ENCODE measurements around the gene ACOT8. TPM values are rescaled to one million over a fixed set of nuclear protein-coding genes. Genes with fewer than 3 reads are reported as not detected.

Gene ACOT8
- total and polyA plus RNA-seq, 2 donors (not counting 3 experiments of a cell fraction or from before 2014, with no cell fraction given), result 15.5 to 50.9 TPM

GRCh38 chr20:45899046-45899835, 42.0 kb upstream of the ACOT8 start:
- Histone ChIP-seq H3K9me1 (replicated peaks; ENCODE audit: control insufficient read depth, extremely low read depth, insufficient read depth, low read length) (no peaks in the 10 kb centered on the region), H4K20me1 (replicated peaks; ENCODE audit: control insufficient read depth, extremely low read depth, insufficient read depth, low read length) (no peaks in the 10 kb centered on the region), H3K27ac (ENCODE audit: insufficient read depth, low read depth, low read length) (no peak overlapping the region), H3K4me3 (replicated peaks in 1 of 3; ENCODE audit: insufficient read depth in 1 of 3, low read depth in 1 of 3, low read length in 3 of 3) (no peak overlapping the region), H2AFZ (ENCODE audit: low read depth, low read length) (no peak overlapping the region), H3K4me2 (ENCODE audit: insufficient read depth, low read length) (no peak overlapping the region), H3K27me3 (ENCODE audit: control insufficient read depth in 2 of 2, insufficient read depth in 2 of 2, low read length in 2 of 2) (no peaks in the 10 kb centered on the region), H3K9me3 (replicated peaks; ENCODE audit: control insufficient read depth, insufficient read depth, low read length) (no peaks in the 10 kb centered on the region), H3K79me2 (ENCODE audit: control insufficient read depth, insufficient read depth, low read length) (no peaks in the 10 kb centered on the region), H3K4me1 (ENCODE audit: control insufficient read depth, extremely low read depth, insufficient read depth, low read length) (no peaks in the 10 kb centered on the region), H3K9ac (replicated peaks; ENCODE audit: extremely low read depth, insufficient read depth, low read length) (no peak overlapping the region), H3K36me3 (ENCODE audit: control insufficient read depth in 2 of 2, extremely low read depth in 1 of 2, insufficient read depth in 2 of 2, low read length in 2 of 2) (peaks cover 4 to 28% of the 10 kb centered on the region in 2 experiments)
- TF ChIP-seq MAX (IDR thresholded peaks at IDR 0.05; ENCODE audit: insufficient read depth, insufficient read length) (no peak), EZH2 (IDR thresholded peaks at IDR 0.05; ENCODE audit: borderline replicate concordance, low read depth, low read length, severe bottlenecking) (no peak), JUN (IDR thresholded peaks at IDR 0.05; ENCODE audit: borderline replicate concordance, insufficient read depth, insufficient read length, low read depth) (no peak), GATA2 (IDR thresholded peaks at IDR 0.05; ENCODE audit: insufficient read depth, insufficient read length, low read depth, low read length) (no peak), POLR2A (IDR thresholded peaks at IDR 0.05; ENCODE audit: low read depth, low read length) (no peak), CTCF (IDR thresholded peaks at IDR 0.05; ENCODE audit: extremely low read depth in 1 of 2, insufficient read depth in 1 of 2, low read depth in 1 of 2, low read length in 2 of 2) (no peak), POLR2AphosphoS5 (IDR thresholded peaks at IDR 0.05; ENCODE audit: insufficient read depth, low read depth, low read length) (no peak), MYC (IDR thresholded peaks at IDR 0.05; ENCODE audit: low read depth, low read length) (no peak), FOS (IDR thresholded peaks at IDR 0.05; ENCODE audit: borderline replicate concordance, insufficient read depth, low read length) (no peak)
- ChIA-PET POLR2A (interaction anchor here (0.6 to 0.7 kb wide), 2 partner anchors 35 to 36 kb away, joined by 4 read pairs; no protein-coding TSS in a partner anchor), CTCF (interaction anchor here (2.1 kb wide), 1 partner anchor 71 kb away, joined by 5 read pairs; no protein-coding TSS in a partner anchor)
- intact Hi-C loops (cut with micrococcal nuclease) (no loop called here), dilution Hi-C loops (cut with MboI; ENCODE audit: extremely low pct_ligation_motif_present, low sequenced_read_pairs) (no loop called here)
- no peak for DNase-seq (ENCODE audit: low read depth, low spot score)
- BruUV-seq (replicated peaks), result no TSS peak
- FAIRE-seq, result no peak
